HG02943 (cell line): Measurements from ENCODE around the gene ORM1.

Experiments
- ATAC-seq: cut with Tn5 transposase; IDR thresholded peaks from one replicate; pipeline ENCODE4 v1.9.1; 2021; ENCODE audit warnings: mild to moderate bottlenecking, low read depth, moderate library complexity; ENCODE audit not compliant: unreplicated experiment

ORM1 gene

DNA sequence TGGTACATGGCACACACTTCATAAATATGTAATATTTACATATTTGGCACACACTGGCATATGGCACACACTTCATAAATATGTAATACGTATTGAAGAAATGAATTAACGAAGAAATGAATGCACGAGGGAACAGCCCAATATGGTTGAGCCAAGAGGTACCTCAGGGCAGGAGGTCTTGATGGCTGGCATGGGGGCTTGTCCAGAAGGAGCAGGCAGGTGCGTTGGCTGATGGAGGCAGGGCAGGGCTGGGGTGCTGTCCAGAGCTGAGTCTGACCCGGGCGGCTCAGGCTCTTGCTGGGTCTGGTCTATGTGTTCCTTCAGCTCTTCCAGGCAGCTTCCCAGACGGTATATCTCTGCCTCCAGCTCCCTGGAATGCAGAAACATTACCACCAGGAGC lies 38.6 kb downstream of the ORM1 start:
- no peak for ATAC-seq

DNA sequence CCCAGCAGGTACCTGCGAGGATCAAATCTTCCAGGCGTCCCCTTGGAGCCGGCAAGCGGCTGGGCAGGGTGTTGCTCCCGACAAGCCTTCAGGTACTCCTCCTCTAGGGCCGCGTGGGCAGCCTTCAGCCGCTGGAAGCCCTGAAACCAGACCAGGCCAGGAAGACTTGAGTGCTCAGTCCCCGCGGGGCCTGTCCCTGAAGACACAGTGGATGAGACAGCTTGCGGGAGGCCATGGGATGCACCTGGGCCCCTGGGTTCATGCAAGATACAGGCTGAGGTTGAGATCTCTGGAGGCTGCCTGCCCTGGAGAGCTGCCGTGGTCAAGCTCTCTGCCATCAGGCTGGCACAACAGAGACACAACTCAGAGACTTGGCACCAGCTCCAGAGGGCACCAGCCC lies 39.5 kb downstream of the ORM1 start:
- no peak for ATAC-seq

DNA sequence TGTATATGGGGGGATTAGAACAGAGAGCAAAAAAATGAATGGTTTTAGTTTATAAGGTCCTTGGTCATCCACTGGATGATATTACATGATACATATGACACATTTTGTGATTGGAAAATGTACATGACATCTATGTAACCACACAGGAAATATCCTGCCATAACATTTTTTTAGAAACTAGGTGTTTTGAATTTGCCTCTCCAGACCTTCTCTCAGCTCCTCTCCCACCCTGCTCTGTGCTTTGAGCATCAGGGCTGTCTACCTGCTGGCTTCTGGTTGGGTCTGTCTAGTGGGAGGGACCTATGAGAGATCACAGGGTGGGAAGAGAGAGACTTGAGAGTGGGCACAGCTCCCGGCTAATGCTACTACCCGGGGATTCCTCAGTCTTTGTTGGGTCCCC lies 40.5 kb downstream of the ORM1 start:
- ATAC-seq, result no peak

DNA sequence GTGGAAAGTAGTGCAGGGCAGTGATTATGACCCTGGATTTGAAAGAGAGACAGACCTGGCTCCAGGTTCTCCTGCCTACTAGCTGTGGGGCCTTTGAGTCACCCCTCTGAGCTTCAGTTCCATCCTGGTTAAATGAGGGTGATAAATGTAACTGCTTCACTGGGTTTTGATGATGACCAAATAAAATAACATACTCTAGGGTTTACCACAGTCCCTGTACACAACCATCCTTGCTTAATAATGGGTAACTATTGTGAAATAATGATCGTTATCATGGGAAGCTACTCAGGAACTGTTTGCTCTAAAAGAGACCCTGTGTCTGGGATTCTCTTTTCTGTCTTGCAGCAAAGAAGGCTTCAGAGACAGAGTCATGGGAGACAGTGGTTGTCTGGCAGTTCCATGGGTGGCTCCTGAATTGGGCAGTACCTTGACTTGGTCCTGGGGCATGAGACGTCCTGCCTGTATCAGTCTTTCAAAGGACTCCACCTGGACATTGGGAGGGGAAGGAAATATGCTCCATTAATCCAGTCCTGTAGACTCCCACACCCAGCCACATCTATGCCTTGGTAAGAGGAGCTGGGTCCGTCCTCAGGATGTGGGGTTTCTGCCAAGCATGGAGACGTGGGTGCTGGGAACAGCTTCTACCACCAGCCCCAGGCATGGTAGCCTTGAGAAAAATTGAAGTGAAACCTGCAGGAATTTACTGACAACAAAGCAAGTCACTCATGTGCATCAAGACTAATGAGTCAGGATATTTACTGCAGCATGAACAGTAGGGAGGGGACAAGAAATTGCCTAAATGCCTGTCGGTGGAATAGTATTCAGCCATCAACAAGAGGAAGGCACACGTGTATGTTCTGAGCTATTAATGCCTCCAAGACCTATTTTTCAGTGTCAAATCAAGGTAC lies 41.5 kb downstream of the ORM1 start:
- no peak for ATAC-seq

DNA sequence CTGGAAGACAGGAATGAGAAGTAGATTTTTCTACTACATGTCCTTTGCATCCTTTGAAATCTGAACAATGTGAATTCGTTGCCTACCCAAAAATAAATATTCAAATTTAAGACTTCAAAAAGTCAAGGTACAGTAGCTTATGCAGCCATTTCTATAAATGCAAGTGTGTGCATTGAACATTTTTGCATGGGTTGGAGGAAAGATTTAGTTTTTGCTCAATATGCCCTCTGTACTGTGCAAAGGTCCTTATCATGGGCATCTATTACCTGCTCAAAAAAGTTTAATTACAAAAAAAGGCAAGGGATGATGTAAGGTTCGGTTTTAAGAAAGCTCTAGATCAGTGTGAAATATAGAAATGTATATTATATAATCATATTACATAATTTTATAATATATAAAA lies 42.3 kb downstream of the ORM1 start:
- ATAC-seq, result no peak

DNA sequence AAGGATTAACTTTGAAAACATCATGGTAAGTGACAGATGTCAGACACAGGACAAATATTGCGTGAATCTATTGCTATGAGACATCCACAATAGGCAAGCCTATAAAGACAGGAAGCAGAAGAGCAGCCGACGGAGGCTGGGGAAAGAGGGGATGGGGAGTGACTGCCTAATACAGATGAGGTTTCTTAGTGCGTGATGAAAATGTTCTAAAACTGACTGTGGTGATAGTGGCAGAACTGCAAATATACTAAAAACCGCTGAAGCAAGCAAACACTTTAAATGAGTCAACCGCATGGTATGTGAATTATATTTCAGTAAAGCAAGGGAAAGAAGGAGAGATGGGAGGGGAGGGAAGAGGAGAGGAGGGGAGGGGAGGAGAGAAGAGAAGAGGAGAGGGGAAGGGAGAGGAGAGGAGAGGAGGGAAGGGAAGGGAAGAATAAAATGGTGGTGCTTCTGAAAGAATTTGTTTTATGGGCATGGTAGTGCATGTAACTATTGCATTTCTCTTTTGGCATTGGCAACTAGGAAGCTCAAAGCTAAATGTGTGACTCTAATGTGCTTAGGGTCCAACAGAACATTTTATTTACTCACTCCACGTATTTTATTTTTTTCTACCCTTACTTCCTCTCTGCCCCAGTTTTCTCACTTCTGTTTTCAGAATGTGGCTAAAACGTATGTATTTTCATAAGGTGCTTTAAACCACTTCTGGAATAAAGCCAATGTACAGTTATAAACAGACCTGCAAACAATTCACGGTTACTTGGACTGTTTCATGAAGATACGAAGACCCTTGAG lies 43.6 kb downstream of the ORM1 start:
- peak; percentile 34 for ATAC-seq

DNA sequence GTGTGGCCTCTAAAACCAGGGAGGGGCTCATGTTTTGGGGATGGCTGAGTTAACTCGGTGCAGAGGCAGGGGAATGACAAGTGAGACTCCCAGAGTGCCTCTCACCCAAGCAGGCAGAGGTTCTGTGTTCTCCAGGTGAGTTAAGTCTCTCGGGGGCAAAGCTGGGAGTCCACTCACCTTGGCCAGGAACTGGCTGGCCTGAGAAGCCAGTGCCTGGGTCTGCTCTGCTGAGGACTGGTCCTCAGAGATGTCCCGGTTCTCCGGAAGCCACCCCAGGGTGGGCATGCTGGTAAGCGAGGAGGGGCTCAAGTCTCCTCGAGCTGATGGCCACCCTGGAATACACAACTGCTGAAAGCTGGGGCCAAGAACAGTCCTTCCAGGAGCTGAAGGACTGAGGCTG lies 44.5 kb downstream of the ORM1 start:
- ATAC-seq, result no peak

DNA sequence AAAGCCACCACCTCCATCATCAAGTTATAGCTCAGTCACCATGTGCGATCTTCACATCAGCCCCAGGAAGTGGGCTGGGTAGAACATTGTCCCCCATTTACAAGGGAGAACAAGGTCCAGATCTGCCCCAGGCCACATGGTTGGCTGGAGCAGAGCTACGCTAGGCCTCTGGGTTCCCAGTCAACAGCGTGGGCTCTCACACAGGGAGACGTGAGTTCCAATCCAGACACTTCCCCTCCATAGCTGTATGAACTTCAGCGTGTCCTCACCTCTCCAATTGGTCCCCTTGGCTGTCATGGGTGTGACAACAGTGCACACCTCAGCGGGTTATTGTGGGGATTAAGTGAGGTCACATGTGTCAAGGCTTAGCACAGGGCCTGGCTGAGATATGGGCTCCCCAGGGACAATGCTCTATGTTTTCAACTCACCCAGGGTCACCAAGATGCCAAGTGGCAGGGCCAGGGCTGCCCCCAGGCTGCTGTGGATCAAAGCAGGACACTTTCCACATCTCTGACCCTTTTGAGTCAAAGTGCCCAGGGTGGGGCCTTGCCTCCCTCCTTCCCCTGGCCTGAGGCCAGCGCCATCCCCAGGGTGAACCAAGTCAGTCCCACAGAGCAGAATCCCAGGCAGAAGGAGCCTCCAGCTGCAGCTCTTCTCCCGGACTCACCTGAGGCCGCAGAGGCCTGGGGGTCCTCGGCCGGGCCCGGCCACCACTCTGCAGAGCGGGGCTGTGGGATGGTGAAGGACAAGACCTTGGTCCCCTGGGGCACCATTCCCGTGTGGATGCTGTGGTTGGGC lies 45.1 kb downstream of the ORM1 start:
- ATAC-seq, result no peak

DNA sequence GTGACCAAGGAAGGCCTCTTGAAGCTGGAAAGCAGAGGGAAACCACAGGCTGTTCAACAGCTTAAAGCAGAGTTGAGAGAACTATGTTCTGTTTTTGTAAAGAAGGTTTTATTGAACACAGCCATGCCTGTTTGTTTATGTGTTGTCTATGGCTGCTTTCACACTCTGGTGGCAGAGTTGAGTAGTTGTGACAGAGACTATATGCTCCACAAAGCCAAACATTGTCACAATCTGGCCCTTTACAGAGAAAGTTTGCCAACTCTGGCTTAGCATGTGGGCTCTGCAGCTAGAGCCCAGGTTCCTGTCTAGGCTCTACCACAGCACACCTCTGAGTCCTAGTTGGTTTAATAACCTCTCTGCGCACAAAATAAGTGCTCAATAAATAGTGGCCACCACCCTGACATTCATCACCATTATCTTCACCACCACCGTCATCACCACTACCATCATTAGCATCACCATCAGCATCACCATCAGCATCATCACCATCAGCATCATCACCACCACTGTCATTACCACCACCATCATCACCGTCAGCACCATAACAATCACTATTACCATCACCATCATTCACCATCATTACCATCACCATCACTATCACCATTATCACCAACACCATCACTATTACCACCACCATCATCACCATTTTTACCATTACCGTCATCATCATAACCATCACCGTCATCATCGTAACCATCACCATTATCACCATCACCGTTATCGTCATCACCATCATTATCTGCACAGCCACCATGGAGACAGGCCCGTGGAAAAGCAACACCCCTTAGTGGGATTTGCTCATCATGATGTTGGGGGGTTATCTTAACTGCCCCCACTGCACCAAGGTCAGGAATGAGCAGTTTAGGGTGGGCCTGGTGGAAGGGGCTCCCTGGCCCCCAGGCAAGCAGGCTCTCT lies 46.6 kb downstream of the ORM1 start:
- no peak for ATAC-seq

DNA sequence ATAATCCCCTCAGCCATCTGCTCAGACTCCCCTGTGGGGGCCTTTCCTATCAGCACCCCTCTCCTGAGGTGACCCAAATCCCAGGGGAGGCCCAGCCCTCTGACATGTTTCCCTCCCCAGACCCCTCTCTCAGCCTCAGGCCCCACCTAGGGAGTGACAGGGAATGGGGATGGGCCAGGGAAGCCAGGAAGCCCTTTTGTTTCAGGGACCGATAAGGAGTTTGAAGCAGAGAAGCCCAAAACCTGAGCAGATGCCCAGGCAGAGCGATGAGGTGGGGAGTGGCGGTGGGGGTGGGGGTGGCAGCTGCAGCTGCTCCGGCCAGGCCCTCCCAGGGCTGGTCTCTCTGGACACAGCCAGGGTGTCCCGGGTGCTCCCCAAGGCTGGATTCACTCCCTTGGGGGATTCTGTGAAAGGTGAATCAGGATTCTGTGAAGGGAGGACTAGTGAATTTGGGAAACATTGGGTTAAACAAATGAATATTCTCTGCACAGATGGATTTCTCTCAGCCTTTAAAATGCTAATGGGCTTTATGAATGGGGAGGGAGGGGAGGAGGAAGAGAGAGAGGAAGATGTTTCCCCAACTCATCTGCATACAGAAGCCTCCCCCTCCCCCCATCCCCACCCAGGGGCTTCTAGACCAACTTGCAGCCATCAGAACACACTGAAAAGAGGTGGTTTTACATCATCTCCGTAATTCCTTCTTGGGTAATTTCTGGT lies 47.5 kb downstream of the ORM1 start:
- ATAC-seq, result no peak

DNA sequence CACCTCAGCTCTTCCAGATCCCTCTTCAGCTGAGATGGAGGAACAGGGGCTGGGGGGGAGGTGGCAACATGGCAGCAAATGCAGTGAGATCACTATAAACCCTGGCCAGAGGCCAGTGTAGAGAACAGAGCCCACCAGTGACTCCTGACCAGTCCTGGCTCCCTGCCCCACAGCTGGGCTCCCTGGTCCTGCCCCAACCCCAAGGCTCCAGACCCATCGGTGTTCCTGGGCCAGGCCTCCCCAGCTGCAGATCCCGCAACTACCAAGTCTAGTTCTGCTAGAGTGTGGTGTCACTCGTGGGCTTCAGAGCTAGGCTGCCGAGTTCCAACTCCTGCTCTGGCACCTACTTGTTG lies 48.0 kb downstream of the ORM1 start:
- ATAC-seq, result no peak

DNA sequence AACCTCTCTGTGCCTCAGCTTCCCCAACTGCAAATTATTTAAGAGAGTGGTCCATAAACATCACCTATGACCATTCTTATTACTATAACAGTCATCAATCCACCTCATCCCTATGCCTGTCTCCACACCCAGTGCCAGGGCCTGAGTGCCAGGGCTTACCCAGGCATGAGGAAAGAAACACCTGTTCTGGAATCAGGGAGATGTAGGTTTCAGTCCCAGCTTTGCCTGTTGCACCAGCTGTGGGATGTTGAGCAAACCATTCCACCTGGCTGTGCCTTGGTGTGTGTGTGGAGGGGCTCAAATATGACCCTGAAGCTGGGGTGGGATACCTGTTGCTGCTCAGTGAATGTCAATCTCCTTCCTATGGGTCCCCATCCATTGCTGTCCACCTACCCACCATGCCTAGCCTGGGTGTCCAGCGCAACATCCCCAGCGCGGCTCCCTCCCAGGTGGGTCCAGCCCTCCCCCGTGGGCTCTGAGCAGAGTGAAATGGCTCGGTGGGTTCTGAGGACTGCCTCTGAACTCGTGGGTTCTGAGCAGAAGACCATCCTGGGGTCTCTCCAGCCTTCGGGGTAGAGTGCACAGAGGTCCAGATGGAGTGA lies 48.5 kb downstream of the ORM1 start:
- ATAC-seq, result no peak

DNA sequence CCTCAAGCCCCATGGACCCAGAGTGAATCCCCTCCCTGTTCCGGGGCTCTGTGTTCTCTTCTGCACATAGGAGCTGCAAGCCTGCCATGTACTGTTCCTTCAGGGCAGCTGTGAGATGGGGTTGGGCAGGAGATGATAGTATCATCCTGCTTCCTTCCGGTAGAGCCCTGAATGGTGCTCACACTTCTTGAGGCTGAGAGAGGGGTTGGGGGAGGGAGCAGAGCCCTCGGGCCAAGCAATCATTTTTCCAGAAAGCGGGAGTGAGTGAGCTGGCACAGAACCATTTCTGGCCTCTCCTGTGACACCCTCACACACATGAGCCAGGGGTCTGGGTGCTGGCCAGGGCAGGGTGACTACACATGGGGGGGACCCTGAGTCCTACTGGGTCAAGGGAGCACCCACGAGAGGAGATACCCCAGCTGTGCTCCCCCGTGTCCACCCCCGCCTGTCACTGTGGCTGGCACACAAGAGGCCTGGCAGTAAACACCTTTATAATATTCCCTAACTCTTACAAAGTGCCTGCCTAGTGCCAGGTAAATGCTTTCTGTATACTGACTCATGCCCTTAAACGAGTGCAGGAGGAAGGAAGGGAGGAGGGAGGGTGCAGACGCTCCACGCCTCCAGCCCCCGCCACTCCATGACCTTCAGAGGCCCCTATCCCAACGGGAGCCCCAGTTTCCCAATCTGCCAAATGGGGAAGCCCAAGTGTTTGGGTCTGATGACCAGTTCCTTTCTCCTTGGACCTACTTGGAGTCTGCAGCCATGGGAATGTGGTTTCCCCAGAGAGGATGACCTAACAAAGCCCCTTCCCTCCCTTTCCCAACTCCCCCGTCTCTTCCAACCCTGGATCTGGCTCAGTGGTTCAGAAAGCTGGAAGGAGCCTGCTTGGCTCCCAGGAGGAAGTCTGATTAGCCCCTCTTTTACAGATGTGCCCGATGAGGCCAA lies 49.3 kb downstream of the ORM1 start:
- no peak for ATAC-seq

DNA sequence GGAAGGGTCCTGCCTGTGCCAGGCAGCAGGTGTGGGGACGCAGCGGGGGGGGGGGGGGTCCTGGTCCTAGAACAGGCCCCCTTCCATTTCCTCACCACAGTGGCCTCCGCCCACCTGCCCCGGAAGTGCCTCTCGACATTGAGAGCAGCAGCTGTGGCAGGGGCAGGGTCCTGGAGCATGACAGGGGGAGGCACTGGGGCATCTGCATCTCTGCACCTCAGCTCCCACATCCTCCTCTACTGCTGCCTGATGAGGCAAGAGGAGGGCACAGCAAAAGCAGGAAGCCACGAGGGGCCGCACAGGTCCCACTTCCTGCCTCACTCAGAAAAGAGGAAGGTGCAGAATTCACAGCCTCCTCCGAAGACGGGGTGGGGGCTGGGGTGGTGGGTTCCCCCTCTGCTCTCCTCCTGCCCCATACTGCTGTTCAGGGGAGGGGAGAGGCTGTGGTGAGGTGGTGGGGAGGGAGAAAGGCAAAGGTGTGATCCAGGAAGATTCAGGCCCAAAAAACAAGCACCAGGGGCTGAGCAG lies 50.1 kb downstream of the ORM1 start:
- peak; percentile 88 for ATAC-seq

DNA sequence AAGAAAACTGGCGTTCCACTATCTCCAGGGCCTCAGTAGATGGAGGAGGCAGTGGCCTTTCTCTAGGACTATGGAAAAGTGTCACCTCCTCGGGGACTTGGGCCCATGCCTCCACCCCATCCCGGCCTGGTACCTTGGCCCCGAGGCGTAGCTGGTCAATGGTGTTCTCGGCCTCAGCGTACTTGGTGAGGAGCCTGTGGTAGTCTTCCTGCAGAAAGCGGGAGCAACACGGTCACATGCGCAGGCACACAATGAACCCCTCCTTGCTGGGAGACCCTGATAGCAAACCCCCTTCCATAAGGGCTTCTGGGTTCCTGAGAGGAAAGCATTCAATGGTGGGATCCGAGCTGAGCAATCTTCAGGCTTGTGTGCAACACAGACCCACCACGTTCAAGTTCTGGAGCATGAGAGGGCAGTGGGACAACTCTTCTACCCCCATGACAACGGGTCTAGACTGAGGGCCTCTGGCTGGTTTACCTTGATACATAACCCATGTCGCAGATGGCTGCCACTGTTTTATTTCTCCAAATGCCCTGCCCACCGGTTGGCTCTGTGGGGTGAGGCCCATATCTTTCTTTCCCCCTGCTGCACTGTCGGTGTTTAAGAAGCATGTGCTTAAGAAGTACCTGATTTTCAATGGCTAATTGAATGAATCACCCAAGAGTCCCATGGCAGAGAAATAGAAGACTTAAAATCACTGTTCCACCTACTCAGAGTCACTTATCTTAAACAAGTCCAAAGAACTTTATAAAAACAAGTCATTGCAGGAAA lies 51.2 kb downstream of the ORM1 start:
- no peak for ATAC-seq

DNA sequence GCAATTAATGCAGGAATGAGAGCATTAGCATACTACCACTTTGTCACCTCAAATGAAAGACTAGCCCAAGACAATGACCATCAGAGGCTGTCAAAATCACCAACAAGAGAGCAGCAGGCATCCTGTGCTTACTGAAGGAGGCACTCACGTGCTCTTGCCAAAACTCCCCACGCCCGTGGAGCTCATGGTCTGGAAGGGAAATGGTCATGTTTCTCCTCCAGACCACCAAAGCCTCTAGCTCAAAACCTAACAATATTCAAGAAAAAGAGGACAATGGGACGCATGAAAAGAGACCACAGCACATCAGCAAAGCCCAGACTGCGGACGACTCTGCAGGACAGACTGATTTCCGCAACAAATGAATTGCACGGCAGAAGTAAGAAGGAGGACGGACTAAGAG lies 52.0 kb downstream of the ORM1 start:
- ATAC-seq, result no peak
